Tibial nerve (tissue), 4 donors: ENCODE data around the gene GPC5.

Experiments
- CTCF ChIP-seq, 5 experiments: fragments of 200-600 bp in 3 of 5; fragments of 450-650 bp in 2 of 5; sonication (generic) in 3 of 5; IDR thresholded peaks; one replicate each; pipeline ENCODE4 v1.5.1; 2016 to 2019; ENCODE audit warnings: antibody characterized with exemption in 5 of 5, mild to moderate bottlenecking in 3 of 5, moderate library complexity in 2 of 5
- EP300 ChIP-seq, 2 donors: sonication (generic); formaldehyde crosslinking; IDR thresholded peaks; one replicate each; pipeline ENCODE4 v1.6.1; 2017; ENCODE audit warnings: antibody characterized with exemption in 2 of 2, mild to moderate bottlenecking in 1 of 2
- POLR2A ChIP-seq, 2 donors: fragments of 450-650 bp; IDR thresholded peaks; one replicate each; pipeline ENCODE4 v1.6.1; 2017; ENCODE audit warnings: antibody characterized with exemption in 2 of 2, mild to moderate bottlenecking in 2 of 2, moderate library complexity in 2 of 2

- TF ChIP-seq CTCF (IDR thresholded peaks at IDR 0.05) (no peak), POLR2A (IDR thresholded peaks at IDR 0.05) (no peak), EP300 (IDR thresholded peaks at IDR 0.05) (no peak)
These were observed 1279.2 kb downstream of the GPC5 start for GRCh38 chr13:92677571-92677970.
